ENCODE results near the gene AMFR. TPM values are rescaled to one million over a fixed set of nuclear protein-coding genes. Genes with fewer than 3 reads are reported as not detected.

AMFR gene
- polyA plus RNA-seq, 3 donors = 28.3 to 68.1 (median 48.9) TPM

GRCh38 chr16:56334761-56335160, 90.6 kb downstream of the AMFR start:
- no peaks in the 10 kb centered on the region for H3K4me1 ChIP-seq (ENCODE audit: control insufficient read depth in 1 of 2, insufficient read depth in 2 of 2, low read length in 2 of 2)
- WGBS (ENCODE audit: insufficient coverage) = 89% methylated on average over 9 of the region's 9 CpGs
- H3K4me2 ChIP-seq (replicated peaks; ENCODE audit: extremely low read depth, low read length, poor library complexity, severe bottlenecking) = no peak overlapping the region
- DNase-seq = no peak
- intact Hi-C loops (cut with micrococcal nuclease) = no loop called here
- H3K27me3 ChIP-seq (ENCODE audit: control insufficient read depth in 2 of 2, insufficient read depth in 2 of 2, low read length in 2 of 2) = no peaks in the 10 kb centered on the region
- no peak overlapping the region for H3K4me3 ChIP-seq (replicated peaks in 1 of 3; ENCODE audit: low read depth in 2 of 3, low read length in 3 of 3)
- H4K20me1 ChIP-seq (ENCODE audit: insufficient read depth, low read length) = no peaks in the 10 kb centered on the region
- no peak overlapping the region for H3K9ac ChIP-seq (ENCODE audit: insufficient read depth, low read length, poor library complexity, severe bottlenecking)
- no peak overlapping the region for H3K27ac ChIP-seq (ENCODE audit: low read depth in 1 of 2, low read length in 2 of 2)
- H3K79me2 ChIP-seq (ENCODE audit: insufficient read depth, low read length) = no peaks in the 10 kb centered on the region
- no peak overlapping the region for H2AFZ ChIP-seq (ENCODE audit: insufficient read depth, low read depth, low read length, poor library complexity, severe bottlenecking)
- H3K4me1 Mint-ChIP-seq = no peaks in the 10 kb centered on the region
- H3K36me3 ChIP-seq (replicated peaks in 1 of 2; ENCODE audit: control insufficient read depth in 1 of 2, insufficient read depth in 2 of 2, low read length in 2 of 2) = no peaks in the 10 kb centered on the region
- H3K36me3 Mint-ChIP-seq = no peaks in the 10 kb centered on the region
- H3K9me3 ChIP-seq (replicated peaks in 1 of 2; ENCODE audit: control insufficient read depth in 1 of 2, insufficient read depth in 1 of 2, low read length in 2 of 2) = no peaks in the 10 kb centered on the region
- no peaks in the 10 kb centered on the region for H3K9me3 Mint-ChIP-seq
- no peak overlapping the region for H3K4me3 Mint-ChIP-seq
- H3K27ac Mint-ChIP-seq = no peak overlapping the region
- no peak for TF ChIP-seq CTCF (IDR thresholded peaks at IDR 0.05)
- H3K27me3 Mint-ChIP-seq (ENCODE audit: low read depth in 3 of 3) = peaks cover 1 to 12% (median 2%) of the 10 kb centered on the region in 3 donors

- WGBS (ENCODE audit: insufficient coverage) = 81% methylated on average over 8 of the region's 16 CpGs
- no peak overlapping the region for H3K27ac ChIP-seq (ENCODE audit: low read depth in 1 of 2, low read length in 2 of 2)
- no peaks in the 10 kb centered on the region for H4K20me1 ChIP-seq (ENCODE audit: insufficient read depth, low read length)
- Mint-ChIP-seq H3K9me3 (no peaks in the 10 kb centered on the region), H3K36me3 (no peaks in the 10 kb centered on the region), H3K27ac (no peak overlapping the region), H3K4me3 (no peak overlapping the region), H3K4me1 (no peaks in the 10 kb centered on the region), H3K27me3 (ENCODE audit: low read depth in 3 of 3) (peaks cover 0 to 11% (median 4%) of the 10 kb centered on the region in 3 donors)
- no peak overlapping the region for H3K4me2 ChIP-seq (replicated peaks; ENCODE audit: extremely low read depth, low read length, poor library complexity, severe bottlenecking)
- no peaks in the 10 kb centered on the region for H3K36me3 ChIP-seq (replicated peaks in 1 of 2; ENCODE audit: control insufficient read depth in 1 of 2, insufficient read depth in 2 of 2, low read length in 2 of 2)
- H3K4me3 ChIP-seq (replicated peaks in 1 of 3; ENCODE audit: low read depth in 2 of 3, low read length in 3 of 3) = no peak overlapping the region
- H3K9ac ChIP-seq (ENCODE audit: insufficient read depth, low read length, poor library complexity, severe bottlenecking) = no peak overlapping the region
- no peaks in the 10 kb centered on the region for H3K79me2 ChIP-seq (ENCODE audit: insufficient read depth, low read length)
- H3K9me3 ChIP-seq (replicated peaks in 1 of 2; ENCODE audit: control insufficient read depth in 1 of 2, insufficient read depth in 1 of 2, low read length in 2 of 2) = no peaks in the 10 kb centered on the region
- TF ChIP-seq CTCF (IDR thresholded peaks at IDR 0.05) = no peak
- no peaks in the 10 kb centered on the region for H3K27me3 ChIP-seq (ENCODE audit: control insufficient read depth in 2 of 2, insufficient read depth in 2 of 2, low read length in 2 of 2)
- H2AFZ ChIP-seq (ENCODE audit: insufficient read depth, low read depth, low read length, poor library complexity, severe bottlenecking) = no peak overlapping the region
- intact Hi-C loops (cut with micrococcal nuclease) = no loop called here
- no peaks in the 10 kb centered on the region for H3K4me1 ChIP-seq (ENCODE audit: control insufficient read depth in 1 of 2, insufficient read depth in 2 of 2, low read length in 2 of 2)
- no peak for DNase-seq
These were observed 92.8 kb downstream of the AMFR start for GRCh38 chr16:56332464-56333079.
